GM12872 (cell line): ENCODE data around the gene STAM2.

ENCODE experiments used
- TF ChIP-seq, protein P1 (sequence below): IDR thresholded peaks from 3 replicates; pipeline ENCODE4 v1.5.1; 2011; ENCODE audit warnings: low read depth, mild to moderate bottlenecking, low read length, moderate library complexity; ENCODE audit not compliant: insufficient read depth

STAM2 gene

DNA sequence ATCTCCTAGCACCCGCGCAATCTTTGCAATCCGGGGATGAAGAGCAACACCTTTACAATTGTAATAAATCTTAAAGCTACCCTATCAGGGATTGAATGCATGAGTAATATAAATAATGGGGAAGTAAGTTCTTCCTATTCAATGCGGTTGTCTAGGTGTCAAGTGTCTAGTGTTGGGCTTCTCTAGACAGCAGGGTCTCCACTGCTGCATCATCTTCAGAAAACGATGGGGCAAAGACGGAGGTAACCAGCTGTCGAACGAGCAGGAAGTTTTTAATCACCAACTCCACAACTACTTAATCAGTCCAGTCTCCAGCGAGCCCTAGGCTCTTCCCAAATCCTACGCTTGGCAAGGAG is 573 bp downstream of the STAM2 start:
- TF ChIP-seq, protein P1, sequence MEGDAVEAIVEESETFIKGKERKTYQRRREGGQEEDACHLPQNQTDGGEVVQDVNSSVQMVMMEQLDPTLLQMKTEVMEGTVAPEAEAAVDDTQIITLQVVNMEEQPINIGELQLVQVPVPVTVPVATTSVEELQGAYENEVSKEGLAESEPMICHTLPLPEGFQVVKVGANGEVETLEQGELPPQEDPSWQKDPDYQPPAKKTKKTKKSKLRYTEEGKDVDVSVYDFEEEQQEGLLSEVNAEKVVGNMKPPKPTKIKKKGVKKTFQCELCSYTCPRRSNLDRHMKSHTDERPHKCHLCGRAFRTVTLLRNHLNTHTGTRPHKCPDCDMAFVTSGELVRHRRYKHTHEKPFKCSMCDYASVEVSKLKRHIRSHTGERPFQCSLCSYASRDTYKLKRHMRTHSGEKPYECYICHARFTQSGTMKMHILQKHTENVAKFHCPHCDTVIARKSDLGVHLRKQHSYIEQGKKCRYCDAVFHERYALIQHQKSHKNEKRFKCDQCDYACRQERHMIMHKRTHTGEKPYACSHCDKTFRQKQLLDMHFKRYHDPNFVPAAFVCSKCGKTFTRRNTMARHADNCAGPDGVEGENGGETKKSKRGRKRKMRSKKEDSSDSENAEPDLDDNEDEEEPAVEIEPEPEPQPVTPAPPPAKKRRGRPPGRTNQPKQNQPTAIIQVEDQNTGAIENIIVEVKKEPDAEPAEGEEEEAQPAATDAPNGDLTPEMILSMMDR, result no peak

DNA sequence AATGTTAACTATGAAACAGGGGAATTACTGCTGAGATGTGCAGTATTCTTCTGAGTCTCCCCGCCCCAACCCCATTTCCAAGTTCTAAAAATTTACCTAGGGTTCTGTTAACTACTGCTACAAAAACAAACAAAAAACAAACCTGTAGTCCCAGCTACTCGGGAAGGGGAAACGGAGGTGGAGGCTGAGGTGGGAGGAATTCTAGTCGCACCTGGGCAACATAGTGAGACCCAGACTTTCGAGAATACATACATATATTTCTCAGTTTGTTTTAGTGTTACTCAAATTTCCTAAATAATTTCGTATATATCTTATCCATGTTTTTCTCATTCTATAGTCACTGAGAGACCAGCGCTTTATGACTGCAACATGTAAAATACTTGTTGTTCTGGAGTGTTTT is 989 bp downstream of the STAM2 start:
- TF ChIP-seq, protein P1, result no peak

- TF ChIP-seq, protein P1, result no peak
Measured at GRCh38 chr2:152173831-152174230, 1.7 kb downstream of the STAM2 start.

- TF ChIP-seq, protein P1, result no peak
Measured at GRCh38 chr2:152171718-152172117, 3.8 kb downstream of the STAM2 start.

DNA sequence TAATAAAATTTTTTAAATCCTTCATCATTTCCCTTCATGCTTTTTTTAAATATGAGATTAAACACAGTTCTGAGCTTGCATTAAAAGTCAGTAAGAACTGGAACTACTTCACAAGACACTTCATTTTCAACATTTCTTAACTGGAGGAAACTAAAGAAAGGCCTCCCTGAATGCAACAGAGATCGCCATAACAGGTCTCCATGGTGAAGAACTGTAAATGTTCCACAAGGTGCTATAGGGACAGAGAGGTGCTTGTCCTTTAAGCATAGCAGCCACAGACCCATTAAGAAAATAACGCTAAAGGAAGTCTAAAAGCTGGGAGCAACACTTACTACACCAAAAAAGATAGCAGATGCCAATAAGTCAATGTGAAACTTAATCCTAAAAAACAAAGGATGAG is 8.5 kb downstream of the STAM2 start:
- TF ChIP-seq, protein P1, result no peak

DNA sequence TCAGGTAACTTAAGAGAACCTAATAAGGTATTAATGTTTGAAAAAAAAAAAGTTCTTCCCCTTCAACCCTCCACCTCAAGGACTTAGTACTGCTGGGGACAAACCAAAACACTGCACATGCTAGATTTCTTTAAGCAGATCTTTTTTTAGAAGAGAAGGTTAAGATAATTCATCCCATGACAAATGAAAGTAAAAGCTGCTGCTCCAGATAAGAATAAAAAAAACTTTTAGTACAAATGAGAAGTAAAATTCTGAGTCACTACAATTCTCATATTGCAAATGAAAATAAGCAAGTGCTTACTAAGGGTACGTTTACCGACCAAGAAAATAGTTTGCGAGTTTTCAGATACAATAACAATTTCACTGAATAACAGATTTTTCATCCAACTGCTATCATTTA is 8.9 kb downstream of the STAM2 start:
- TF ChIP-seq, protein P1, result no peak

DNA sequence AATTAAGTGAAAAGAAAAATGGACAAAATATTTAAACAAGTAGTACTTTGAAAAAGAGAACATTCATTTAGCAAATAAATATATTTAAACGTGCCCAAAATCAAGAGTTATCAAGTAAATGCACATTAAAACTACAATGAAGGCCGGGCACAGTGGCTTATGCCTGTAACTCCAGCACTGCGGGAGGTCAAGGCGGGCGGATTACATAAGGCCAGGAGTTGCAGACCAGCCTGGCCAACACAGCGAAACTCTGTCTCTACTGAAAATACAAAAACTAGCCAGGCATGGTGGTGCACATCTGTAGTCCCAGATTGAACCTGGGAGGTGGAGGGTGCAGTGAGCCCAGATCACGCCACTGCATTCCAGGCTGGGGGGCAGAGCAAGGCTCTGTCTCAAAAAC is 9.8 kb downstream of the STAM2 start:
- TF ChIP-seq, protein P1, result no peak

DNA sequence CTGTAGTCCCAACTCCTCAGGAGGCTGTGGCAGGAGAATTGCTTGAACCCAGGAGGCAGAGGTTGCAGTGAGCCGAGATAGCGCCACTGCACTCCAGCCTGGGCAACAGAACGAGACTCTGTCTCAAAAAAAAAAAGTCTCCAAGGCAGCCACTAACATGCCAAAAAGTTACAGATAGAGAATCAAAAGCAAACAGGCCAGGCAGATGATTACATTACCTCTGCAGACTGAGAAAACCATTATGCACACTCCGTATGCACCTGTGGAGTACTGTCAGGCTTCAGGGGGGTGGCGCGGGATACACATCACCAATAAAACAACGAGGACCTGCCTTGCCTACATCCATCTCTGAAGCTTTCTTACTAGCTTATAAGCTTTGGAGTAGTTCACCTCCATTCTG is 10.3 kb downstream of the STAM2 start:
- TF ChIP-seq, protein P1, result no peak
